Measurements from ENCODE around the gene SLC35F2. TPM values are rescaled to one million over a fixed set of nuclear protein-coding genes. Genes with fewer than 3 reads are reported as not detected.

SLC35F2 gene
- total RNA-seq, 4 donors from 2014 or later: 1.7 to 5.7 (median 3.7) TPM

- TF ChIP-seq, protein P1, sequence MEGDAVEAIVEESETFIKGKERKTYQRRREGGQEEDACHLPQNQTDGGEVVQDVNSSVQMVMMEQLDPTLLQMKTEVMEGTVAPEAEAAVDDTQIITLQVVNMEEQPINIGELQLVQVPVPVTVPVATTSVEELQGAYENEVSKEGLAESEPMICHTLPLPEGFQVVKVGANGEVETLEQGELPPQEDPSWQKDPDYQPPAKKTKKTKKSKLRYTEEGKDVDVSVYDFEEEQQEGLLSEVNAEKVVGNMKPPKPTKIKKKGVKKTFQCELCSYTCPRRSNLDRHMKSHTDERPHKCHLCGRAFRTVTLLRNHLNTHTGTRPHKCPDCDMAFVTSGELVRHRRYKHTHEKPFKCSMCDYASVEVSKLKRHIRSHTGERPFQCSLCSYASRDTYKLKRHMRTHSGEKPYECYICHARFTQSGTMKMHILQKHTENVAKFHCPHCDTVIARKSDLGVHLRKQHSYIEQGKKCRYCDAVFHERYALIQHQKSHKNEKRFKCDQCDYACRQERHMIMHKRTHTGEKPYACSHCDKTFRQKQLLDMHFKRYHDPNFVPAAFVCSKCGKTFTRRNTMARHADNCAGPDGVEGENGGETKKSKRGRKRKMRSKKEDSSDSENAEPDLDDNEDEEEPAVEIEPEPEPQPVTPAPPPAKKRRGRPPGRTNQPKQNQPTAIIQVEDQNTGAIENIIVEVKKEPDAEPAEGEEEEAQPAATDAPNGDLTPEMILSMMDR (IDR thresholded peaks at IDR 0.05; ENCODE audit: low read depth): no peak
These were observed 89.4 kb downstream of the SLC35F2 start for GRCh38 chr11:107769189-107769588.

- TF ChIP-seq, protein P1 (IDR thresholded peaks at IDR 0.05; ENCODE audit: low read depth): no peak
These were observed 100.9 kb downstream of the SLC35F2 start for GRCh38 chr11:107757661-107758060.

- TF ChIP-seq, protein P1 (IDR thresholded peaks at IDR 0.05; ENCODE audit: low read depth): no peak
These were observed 102.0 kb downstream of the SLC35F2 start for GRCh38 chr11:107756553-107756952.

- TF ChIP-seq, protein P1 (IDR thresholded peaks at IDR 0.05; ENCODE audit: low read depth): no peak
These were observed 105.4 kb downstream of the SLC35F2 start for GRCh38 chr11:107752949-107753822.

DNA sequence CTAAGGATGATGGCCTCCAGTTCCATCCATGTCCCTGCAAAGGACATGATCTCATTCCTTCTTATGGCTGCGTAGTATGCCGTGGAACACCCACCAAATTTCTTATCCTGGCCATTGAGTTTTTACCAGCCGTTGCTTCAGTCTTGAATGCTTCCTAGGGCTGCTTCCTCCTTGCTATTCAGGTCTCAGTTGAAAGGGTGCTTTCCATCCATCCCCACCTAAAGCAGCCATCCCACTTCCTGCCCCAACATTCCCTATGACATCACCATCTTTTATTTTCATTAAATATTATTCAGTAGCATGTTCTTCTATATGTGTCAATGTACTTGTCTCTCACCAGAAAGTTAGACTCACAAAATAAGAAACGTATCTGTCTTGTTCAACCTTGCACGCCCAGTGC, 106.1 kb downstream of the SLC35F2 start:
- TF ChIP-seq, protein P1 (IDR thresholded peaks at IDR 0.05; ENCODE audit: low read depth): no peak

- TF ChIP-seq, protein P1 (IDR thresholded peaks at IDR 0.05; ENCODE audit: low read depth): no peak
These were observed 107.5 kb downstream of the SLC35F2 start for GRCh38 chr11:107751082-107751481.

GRCh38 chr11:107750313-107750712, 108.3 kb downstream of the SLC35F2 start:
- TF ChIP-seq, protein P1 (IDR thresholded peaks at IDR 0.05; ENCODE audit: low read depth): no peak

Data from subcutaneous adipose tissue (tissue), 4 donors.